GM12874 (cell line): ENCODE data around the gene MNT.

Source experiments
- TF ChIP-seq, protein P1 (sequence below): IDR thresholded peaks from 2 replicates; pipeline ENCODE4 v1.5.1; 2011; ENCODE audit warnings: low read depth, mild to moderate bottlenecking, control low read depth, low read length, moderate library complexity; ENCODE audit not compliant: insufficient read depth

MNT gene

GRCh38 chr17:2373179-2373578, 27.7 kb downstream of the MNT start:
- TF ChIP-seq, protein P1, sequence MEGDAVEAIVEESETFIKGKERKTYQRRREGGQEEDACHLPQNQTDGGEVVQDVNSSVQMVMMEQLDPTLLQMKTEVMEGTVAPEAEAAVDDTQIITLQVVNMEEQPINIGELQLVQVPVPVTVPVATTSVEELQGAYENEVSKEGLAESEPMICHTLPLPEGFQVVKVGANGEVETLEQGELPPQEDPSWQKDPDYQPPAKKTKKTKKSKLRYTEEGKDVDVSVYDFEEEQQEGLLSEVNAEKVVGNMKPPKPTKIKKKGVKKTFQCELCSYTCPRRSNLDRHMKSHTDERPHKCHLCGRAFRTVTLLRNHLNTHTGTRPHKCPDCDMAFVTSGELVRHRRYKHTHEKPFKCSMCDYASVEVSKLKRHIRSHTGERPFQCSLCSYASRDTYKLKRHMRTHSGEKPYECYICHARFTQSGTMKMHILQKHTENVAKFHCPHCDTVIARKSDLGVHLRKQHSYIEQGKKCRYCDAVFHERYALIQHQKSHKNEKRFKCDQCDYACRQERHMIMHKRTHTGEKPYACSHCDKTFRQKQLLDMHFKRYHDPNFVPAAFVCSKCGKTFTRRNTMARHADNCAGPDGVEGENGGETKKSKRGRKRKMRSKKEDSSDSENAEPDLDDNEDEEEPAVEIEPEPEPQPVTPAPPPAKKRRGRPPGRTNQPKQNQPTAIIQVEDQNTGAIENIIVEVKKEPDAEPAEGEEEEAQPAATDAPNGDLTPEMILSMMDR: no peak

- TF ChIP-seq, protein P1: no peak
Observed at GRCh38 chr17:2372681-2373080, 28.2 kb downstream of the MNT start.

DNA sequence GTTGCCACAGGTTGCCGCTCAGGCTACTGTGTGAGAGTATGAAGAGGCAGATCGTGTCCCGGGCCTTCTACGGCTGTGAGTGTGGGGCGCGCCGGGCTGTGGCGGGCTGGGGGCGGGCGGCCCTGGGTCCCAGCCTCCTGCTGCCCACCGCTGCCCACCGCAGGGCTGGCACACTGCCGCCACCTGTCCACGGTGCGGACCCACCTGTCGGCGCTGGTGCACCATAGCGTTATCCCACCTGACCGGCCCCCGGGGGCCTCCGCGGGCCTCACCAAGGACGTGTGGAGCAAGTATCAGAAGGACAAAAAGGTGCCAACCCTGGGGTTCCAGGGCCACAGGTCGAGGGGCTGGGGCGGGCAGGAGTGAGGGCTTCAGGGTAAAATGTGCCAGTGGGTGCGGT, 28.7 kb downstream of the MNT start:
- TF ChIP-seq, protein P1: no peak

GRCh38 chr17:2371183-2372130, 29.4 kb downstream of the MNT start:
- TF ChIP-seq, protein P1: no peak

GRCh38 chr17:2370211-2370589, 30.7 kb downstream of the MNT start:
- TF ChIP-seq, protein P1: no peak

- TF ChIP-seq, protein P1: no peak
Observed at GRCh38 chr17:2369551-2370210, 31.2 kb downstream of the MNT start.

DNA sequence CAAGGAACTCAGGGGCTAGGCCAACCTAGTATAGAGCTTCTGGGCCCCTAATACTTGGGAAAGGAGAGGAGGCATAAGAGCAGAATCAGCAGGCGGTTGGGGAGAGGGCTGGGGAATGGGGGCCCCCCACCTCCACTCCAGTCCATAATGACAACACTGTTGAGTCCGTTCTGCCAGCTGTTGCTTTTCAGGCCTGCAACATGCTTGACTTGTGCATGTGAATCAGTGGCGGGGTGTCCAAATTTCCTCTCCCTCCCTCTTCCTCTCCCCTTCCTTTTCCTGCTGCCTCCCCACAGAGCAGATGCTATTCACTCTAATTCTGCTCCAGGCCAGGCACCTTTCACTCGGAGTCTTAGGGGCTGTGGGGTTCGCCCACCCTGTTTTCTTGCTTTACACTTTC, 31.8 kb downstream of the MNT start:
- TF ChIP-seq, protein P1: no peak
